Stimulated activated CD4-positive, alpha-beta T cell treated with anti-CD3 and anti-CD28 coated beads, Interleukin-2, amount 100 ng/mL, for 48 hours (primary cell): ENCODE data around the gene PLA2G4A.

Experiments
- DNase-seq, 2 donors: peaks; one replicate each; pipeline ENCODE4 v3.0.0-alpha.2; 2020

Gene PLA2G4A

DNA sequence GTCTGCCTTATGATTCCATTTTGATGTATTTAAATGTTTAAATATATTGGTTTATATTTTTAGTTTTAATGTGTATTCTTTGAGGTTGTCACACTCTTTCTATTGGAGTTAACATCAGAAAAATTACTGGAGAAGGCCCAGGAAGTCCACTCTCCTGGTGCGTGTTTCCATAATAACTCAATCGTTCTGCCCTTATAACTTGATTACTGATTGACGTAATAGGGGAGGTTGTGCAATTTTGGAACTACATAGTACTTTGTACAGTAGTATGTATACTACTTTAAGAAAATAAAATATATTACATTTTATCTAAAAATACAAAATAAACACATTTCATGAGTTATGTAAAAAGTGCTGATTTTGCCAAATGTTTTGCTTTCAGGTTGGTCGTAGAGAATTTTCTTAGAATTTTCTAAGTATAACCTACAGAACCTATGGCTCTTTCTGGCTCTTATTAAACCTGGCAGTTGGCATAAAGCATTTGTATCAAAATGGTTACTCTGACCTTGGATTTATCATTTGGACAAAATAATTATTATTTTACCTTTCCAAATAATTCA is 5.7 kb downstream of the PLA2G4A start:
- DNase-seq = no peak

DNA sequence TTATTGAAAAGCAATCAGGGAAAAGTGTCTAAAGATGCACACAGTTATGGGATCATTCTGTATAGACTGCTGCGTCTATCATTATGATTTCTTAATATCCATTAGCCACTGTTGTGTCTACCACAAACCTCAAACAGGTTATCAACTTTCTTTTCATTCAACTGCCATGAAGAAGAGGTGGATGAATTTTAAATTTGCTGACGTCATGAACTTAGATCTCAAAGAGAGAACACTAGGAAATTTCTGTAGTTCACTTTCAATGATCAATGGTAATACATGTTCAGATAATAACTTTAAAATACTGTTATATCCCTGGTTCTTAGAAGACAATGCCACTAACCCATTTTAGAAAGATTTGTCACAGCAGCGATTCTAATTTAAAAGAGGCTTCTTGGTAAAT is 6.7 kb downstream of the PLA2G4A start:
- DNase-seq = no peak

DNA sequence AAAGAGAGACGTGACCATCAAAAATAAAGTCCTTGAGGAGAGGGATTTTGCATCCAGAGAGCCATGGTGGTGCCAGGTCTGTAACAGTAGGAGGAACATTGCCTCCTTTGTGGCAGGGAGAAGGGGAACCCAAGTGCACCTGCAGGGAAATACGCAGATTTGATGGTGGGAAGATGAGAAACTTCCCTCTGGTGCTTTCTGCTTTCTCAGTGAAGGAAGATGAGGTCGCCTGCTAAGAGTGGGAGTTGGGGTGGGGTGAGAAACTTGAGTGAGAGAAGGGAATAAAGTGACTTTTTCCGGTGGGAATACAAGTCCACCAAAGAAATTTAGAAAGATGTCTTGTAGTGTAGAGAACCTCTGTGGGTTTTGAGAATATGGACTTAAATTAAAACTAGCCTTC is 9.1 kb downstream of the PLA2G4A start:
- DNase-seq = no peak

- DNase-seq = no peak
Observed at GRCh38 chr1:186838380-186839040, 9.8 kb downstream of the PLA2G4A start.

DNA sequence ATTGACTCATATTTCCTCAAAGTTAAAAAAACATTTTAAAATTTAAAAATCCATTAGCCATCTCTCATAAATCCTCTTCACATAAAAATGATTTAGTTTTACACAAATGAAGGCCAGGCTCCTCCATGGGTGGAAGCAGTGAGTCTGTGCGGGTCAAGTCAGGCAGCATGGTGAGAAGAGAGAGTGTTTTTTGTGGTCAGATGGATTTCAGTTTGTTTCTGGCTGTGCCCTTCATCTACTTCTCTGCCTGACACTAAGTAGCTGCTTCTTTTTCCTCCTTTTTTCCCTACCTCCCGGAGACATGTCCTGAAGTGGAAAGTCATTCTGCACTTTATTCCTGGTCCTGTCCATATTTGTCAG is 10.3 kb downstream of the PLA2G4A start:
- no peak for DNase-seq

- DNase-seq = no peak
Observed at GRCh38 chr1:186841599-186841998, 12.8 kb downstream of the PLA2G4A start.

GRCh38 chr1:186842547-186842946 is 13.8 kb downstream of the PLA2G4A start:
- no peak for DNase-seq

GRCh38 chr1:186843226-186843625 is 14.5 kb downstream of the PLA2G4A start:
- DNase-seq = no peak

DNA sequence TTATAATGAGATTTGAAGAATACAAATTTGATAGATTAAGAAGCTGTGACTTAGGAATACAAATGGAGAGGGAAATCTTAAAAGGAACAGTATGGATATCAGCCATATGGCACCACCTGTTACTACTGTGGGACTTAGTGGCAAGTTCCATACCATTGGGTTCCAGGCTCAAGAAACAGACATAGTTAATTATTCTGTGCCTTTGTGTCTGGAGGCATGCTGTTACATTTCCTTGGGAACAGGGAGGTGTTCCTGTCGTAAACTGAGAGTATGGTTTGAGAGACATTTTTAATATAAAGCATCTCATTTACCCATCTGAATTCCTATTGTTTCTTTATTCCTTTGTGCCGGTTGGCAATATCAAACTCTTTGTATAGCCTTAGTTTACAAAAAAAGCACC is 15.2 kb downstream of the PLA2G4A start:
- no peak for DNase-seq

GRCh38 chr1:186845576-186846210 is 16.9 kb downstream of the PLA2G4A start:
- no peak for DNase-seq

DNA sequence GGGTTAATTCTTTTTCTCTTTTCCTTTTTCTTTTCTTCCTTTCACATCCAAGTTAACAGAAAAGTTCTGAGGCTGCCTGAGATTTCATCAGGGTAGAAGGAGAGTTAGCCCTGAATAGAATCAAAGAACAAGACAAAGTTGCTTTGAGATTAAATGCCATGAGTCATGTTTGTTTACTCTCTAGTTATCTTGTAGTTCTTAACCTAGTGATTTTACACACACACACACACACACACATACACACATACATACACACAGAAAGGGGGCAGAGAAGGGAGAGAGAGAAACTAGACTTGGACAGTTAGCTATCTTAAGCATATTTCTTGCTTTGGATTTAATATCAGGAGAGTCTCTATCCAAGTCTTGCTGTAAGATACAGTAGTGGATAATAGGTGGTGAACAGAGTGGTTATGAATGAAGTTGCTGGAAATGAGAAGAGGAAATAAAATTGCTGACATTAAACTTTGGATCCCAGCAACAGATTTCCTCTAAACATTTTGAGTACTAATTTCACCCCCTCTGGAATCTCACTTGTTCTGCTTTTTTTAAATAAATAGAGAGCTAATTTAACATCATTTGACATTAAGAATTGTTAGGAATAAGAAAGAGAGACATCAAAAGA is 19.9 kb downstream of the PLA2G4A start:
- no peak for DNase-seq

DNA sequence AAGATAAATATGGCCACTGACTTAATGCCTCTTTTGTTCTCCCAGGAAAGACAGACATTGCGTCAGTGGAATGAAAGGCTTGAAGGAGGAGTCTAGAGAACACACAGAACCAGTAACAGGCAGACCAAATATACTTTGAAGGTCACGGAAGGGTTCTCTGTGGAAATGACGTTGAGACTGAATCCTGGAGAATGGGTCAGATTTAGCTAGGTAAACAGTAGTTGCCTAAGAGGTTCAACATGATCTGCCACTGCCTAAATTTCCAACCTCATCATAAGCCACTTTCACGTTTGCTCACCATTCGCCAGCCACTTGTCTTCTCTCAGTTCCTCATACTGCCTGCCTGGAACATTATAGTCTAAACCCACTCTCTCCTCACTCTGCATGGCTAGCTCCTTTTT is 20.5 kb downstream of the PLA2G4A start:
- no peak for DNase-seq

DNA sequence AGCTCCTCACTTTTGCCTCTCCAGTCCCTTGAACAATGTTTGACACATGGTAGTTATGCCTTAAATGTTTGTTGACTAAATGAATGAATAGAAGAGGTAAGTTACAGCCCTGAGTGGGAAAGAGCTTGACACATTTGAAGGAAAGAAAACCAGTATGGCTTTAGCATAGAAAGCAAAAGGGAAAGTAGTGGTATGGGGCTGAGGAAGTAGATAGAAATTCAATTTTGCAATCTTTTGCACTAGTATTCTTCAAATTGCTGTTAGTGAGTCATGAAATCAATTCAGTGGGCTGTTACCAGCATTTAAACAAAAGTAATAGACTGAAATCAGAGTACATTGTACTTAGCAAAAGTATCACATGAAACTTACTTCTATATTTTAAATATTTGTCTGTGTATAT is 21.1 kb downstream of the PLA2G4A start:
- DNase-seq = no peak

- DNase-seq = no peak
Observed at GRCh38 chr1:186854102-186854501, 25.4 kb downstream of the PLA2G4A start.

DNA sequence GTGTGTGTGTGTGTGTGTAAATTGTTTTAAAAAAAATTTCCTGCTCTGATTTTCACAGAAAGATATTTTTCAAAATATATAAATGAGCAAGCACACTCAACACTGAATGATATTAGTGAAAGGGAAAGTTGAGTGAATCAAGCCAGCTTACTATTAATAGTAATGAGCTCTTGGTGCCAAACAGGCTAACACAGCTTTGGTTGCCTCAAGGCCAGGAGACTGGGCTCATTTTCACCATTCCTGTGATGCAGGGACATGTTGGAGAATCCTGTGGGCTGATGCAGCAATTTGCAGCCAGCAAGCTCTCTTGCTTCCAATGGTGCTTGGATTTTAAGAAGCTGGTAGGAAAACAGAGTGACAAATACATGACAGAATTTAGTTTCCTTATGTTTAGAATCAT is 30.2 kb downstream of the PLA2G4A start:
- DNase-seq = no peak

GRCh38 chr1:186859995-186860394 is 31.2 kb downstream of the PLA2G4A start:
- no peak for DNase-seq

GRCh38 chr1:186864296-186864695 is 35.5 kb downstream of the PLA2G4A start:
- DNase-seq = no peak

- no peak for DNase-seq
Observed at GRCh38 chr1:186865253-186865652, 36.5 kb downstream of the PLA2G4A start.

- no peak for DNase-seq
Observed at GRCh38 chr1:186865857-186866256, 37.1 kb downstream of the PLA2G4A start.

GRCh38 chr1:186869526-186870228 is 40.9 kb downstream of the PLA2G4A start:
- no peak for DNase-seq

DNA sequence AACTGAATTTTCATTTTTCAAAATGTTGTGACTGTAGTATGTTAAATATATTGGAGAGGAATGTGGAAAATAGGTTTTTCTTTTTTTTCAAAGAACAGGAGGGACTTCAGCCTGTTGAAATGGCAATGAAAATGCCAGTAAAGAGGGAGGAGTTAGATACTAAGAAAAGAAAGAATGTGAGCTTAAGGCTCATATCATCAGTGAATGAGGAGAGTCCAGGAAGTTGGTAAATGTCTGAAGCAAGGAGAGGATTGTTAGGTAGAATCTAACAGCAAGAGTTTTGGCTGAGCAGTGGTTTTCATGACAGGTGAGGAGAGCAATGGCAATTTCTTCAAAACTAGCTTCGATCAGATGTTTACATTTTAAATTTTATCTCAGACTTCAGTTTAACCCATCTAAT is 43.0 kb downstream of the PLA2G4A start:
- DNase-seq = no peak

DNA sequence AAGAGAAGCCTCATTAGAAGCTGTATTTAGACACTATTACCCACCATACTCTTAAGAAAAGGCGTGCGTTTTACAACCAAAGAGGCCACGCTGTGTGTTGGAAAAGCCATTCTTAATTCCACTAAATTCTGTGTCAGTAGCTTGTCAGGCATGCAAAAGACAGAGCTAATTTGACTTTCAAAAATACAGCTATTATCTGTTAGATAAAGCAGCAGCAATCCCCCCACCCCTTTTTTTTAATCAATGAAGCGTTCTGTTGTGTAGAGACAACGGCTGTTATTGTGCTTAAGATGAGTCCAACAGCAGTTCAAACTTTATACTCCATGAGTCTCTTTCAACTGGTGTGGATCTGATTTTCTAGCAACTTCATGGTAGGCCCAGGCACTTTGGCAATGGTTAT is 43.5 kb downstream of the PLA2G4A start:
- no peak for DNase-seq

DNA sequence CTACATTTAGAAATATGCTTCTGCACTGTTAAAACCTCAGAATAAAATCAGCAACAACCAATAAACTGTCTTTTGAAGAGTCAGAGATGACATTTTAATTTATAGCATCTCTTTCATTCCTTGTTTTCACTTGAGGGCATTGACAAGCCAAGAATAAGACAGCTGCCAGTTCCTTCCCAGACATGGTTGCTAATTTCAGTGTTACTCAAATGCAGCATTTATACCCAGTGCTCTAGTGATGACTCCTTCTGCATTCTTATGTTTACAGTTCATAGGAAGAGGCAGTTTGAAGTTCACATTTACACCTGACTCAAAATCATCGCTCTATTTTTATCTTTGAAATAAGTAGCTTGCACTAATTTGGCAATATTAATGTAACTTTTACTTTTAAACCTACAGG is 44.9 kb downstream of the PLA2G4A start:
- no peak for DNase-seq
